CD4-positive, alpha-beta T cell (primary cell): ENCODE results near the gene LRRC14B. TPM values are rescaled to one million over a fixed set of nuclear protein-coding genes. Genes with fewer than 3 reads are reported as not detected.

Experiments used
- ATAC-seq: fragments of 200-7000 bp; cut with Tn5 transposase; one replicate; pipeline ENCODE4 v1.10.0; 2022; ENCODE audit warnings: mild to moderate bottlenecking; ENCODE audit not compliant: poor library complexity
- CTCF ChIA-PET: fragments of 350-600 bp; sonication (Branson Sonifier 250); formaldehyde crosslinking; loops from one replicate; lab custom pipeline; 2021; ENCODE audit warnings: antibody characterized with exemption, inconsistent platforms; lab: Charles Lee
- POLR2A ChIA-PET: fragments of 350-600 bp; sonication (Branson Sonifier 250); formaldehyde crosslinking; loops from one replicate; lab custom pipeline; 2021; ENCODE audit warnings: antibody characterized with exemption, inconsistent platforms; lab: Charles Lee
- DNase-seq, 14 experiments: peaks; one replicate each; pipeline ENCODE4 v3.0.0-alpha.2; 2013 to 2020; ENCODE audit warnings: mixed read lengths in 2 of 14
- H3K27ac ChIP-seq, 2 donors: one replicate each; pipeline versions ENCODE4 v1.5.1 to v1.7.0; 2013; ENCODE audit warnings: low read length in 2 of 2, low read depth in 1 of 2, mild to moderate bottlenecking in 1 of 2
- H3K27me3 ChIP-seq, 2 experiments: 1 replicate in 1 of 2; 2 replicates in 1 of 2; pipeline versions ENCODE4 v1.6.1 to v1.7.0; 2013; ENCODE audit warnings: low read length in 2 of 2, control low read depth in 1 of 2, mild to moderate bottlenecking in 1 of 2, moderate library complexity in 1 of 2; ENCODE audit not compliant: insufficient read depth in 2 of 2, control insufficient read depth in 1 of 2
- H3K36me3 ChIP-seq: one replicate; pipeline ENCODE4 v1.6.1; 2013; ENCODE audit warnings: low read length, control low read depth; ENCODE audit not compliant: insufficient read depth
- H3K4me1 ChIP-seq: one replicate; pipeline ENCODE4 v1.6.1; 2013; ENCODE audit warnings: low read length, control low read depth; ENCODE audit not compliant: insufficient read depth
- H3K4me3 ChIP-seq: one replicate; pipeline ENCODE4 v1.5.1; 2013; ENCODE audit warnings: mild to moderate bottlenecking, low read length, moderate library complexity
- H3K9me3 ChIP-seq, 2 experiments: 1 replicate in 1 of 2; 2 replicates in 1 of 2; pipeline versions ENCODE4 v1.6.1 to v1.7.0; 2013; ENCODE audit warnings: low read length in 2 of 2, mild to moderate bottlenecking in 2 of 2, control low read depth in 1 of 2, moderate library complexity in 1 of 2; ENCODE audit not compliant: control insufficient read depth in 1 of 2, insufficient read depth in 1 of 2
- H3K27ac Mint-ChIP-seq: one replicate; pipeline ENCODE4 v1.8.0; 2020; ENCODE audit warnings: mixed read lengths
- H3K27me3 Mint-ChIP-seq: one replicate; pipeline ENCODE4 v1.8.0; 2021; ENCODE audit warnings: mixed read lengths
- H3K36me3 Mint-ChIP-seq: one replicate; pipeline ENCODE4 v1.8.0; 2021; ENCODE audit warnings: low read depth, mixed read lengths
- H3K4me1 Mint-ChIP-seq: one replicate; pipeline ENCODE4 v1.8.0; 2021; ENCODE audit warnings: low read depth, mixed read lengths
- H3K4me3 Mint-ChIP-seq: one replicate; pipeline ENCODE4 v1.8.0; 2020; ENCODE audit warnings: mild to moderate bottlenecking, mixed read lengths
- H3K9me3 Mint-ChIP-seq: one replicate; pipeline ENCODE4 v1.8.0; 2020; ENCODE audit warnings: mixed read lengths
- intact Hi-C, 2 experiments: fragments of 100-400 bp; cut with DNase I in 1 of 2; cut with micrococcal nuclease in 1 of 2; formaldehyde crosslinking; loops; one replicate each; pipeline versions ENCODE4 v1.15.1 to v1.9.0; 2023 to 2025; cut with DNase I, micrococcal nuclease
- total RNA-seq, 174 experiments: library from RNA in 2 of 174; stranded (reverse) in 2 of 174; gene quantifications; one replicate each; pipeline ENCODE4 v1.2.3 and lab custom pipeline; 2021 to 2026
- TF ChIP-seq, protein P1 (sequence below): fragments of 200-600 bp; IDR thresholded peaks from one replicate; pipeline ENCODE4 v1.8.0; 2022; ENCODE audit warnings: antibody characterized with exemption, mild to moderate bottlenecking

LRRC14B gene
- total RNA-seq, 2 experiments from 2014 or later = 0.14 TPM; not detected in 1

DNA sequence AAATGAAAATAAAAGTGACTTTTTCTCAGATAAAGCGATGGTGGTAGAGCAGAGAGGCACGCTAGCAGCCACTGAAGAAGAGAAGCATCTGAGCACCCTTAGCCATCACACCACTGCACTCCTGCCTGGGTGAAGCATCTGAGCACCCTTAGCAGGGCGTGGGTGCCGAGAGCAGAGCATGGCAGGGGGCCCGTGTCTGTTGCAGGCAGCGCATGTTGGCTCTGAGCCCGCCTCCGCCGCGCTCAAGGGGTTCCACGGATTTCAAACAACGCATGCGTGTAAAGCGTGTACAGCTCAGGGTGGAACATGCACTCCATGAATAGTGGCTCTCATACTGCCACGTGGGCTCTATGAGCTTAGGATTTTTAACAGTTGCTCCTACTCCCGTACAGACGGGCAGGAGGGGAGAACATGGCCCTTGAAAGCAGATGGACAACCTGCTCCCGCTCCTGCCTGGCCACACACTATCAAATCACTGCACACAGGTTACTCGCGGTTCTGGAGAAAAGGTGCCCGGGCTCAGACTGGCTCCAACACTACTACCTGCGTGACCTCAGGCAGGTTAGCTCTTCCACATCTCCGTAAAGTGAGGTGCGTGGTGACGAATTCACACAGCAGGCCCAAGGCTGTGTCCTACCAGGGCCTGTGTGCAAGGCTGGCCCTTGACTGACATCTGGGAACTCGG lies 12.1 kb downstream of the LRRC14B start:
- H3K27ac ChIP-seq = no peak overlapping the region
- H3K27me3 ChIP-seq = no peaks in the 10 kb centered on the region
- H3K4me3 Mint-ChIP-seq = no peak overlapping the region
- peaks cover 43% of the 10 kb centered on the region for H3K36me3 ChIP-seq
- CTCF ChIA-PET = no interaction called here
- no peak for DNase-seq
- TF ChIP-seq, protein P1, sequence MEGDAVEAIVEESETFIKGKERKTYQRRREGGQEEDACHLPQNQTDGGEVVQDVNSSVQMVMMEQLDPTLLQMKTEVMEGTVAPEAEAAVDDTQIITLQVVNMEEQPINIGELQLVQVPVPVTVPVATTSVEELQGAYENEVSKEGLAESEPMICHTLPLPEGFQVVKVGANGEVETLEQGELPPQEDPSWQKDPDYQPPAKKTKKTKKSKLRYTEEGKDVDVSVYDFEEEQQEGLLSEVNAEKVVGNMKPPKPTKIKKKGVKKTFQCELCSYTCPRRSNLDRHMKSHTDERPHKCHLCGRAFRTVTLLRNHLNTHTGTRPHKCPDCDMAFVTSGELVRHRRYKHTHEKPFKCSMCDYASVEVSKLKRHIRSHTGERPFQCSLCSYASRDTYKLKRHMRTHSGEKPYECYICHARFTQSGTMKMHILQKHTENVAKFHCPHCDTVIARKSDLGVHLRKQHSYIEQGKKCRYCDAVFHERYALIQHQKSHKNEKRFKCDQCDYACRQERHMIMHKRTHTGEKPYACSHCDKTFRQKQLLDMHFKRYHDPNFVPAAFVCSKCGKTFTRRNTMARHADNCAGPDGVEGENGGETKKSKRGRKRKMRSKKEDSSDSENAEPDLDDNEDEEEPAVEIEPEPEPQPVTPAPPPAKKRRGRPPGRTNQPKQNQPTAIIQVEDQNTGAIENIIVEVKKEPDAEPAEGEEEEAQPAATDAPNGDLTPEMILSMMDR = no peak
- H3K27ac Mint-ChIP-seq = no peak overlapping the region
- H3K4me3 ChIP-seq = no peak overlapping the region
- peaks cover 5% of the 10 kb centered on the region for H3K4me1 Mint-ChIP-seq
- no peak for ATAC-seq
- H3K9me3 ChIP-seq = no peaks in the 10 kb centered on the region
- intact Hi-C loops = no loop called here
- H3K36me3 Mint-ChIP-seq = peaks cover 58% of the 10 kb centered on the region
- POLR2A ChIA-PET = no interaction called here
- H3K27me3 Mint-ChIP-seq = no peaks in the 10 kb centered on the region
- H3K9me3 Mint-ChIP-seq = no peaks in the 10 kb centered on the region
- H3K4me1 ChIP-seq = no peaks in the 10 kb centered on the region

DNA sequence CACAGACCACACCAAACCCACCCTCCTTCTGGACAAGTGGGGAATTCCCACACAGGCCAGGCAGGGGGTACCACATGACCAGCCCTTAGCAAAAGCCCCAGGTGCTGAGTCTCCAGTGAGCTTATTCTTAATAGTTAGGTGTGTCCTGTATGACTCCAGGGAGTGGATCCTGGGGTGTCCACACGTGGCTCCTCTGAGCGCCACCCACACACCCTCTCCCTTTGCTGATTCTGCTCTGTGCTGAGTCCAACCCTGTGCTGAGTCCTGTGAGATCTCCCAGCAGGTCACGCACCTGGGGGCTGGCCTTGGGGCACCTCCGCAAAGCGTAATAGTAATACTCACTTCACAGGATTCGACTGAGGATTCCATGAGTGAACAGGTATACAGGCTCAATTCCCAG lies 12.7 kb downstream of the LRRC14B start:
- Mint-ChIP-seq H3K36me3 (peaks cover 58% of the 10 kb centered on the region), H3K4me1 (peaks cover 10% of the 10 kb centered on the region), H3K27ac (no peak overlapping the region), H3K9me3 (no peaks in the 10 kb centered on the region), H3K4me3 (no peak overlapping the region), H3K27me3 (no peaks in the 10 kb centered on the region)
- ChIA-PET POLR2A (no interaction called here), CTCF (no interaction called here)
- TF ChIP-seq, protein P1 = no peak
- Histone ChIP-seq H3K4me1 (no peaks in the 10 kb centered on the region), H3K27ac (no peak overlapping the region), H3K36me3 (peaks cover 43% of the 10 kb centered on the region), H3K27me3 (no peaks in the 10 kb centered on the region), H3K4me3 (no peak overlapping the region), H3K9me3 (no peaks in the 10 kb centered on the region)
- DNase-seq (no peak), ATAC-seq (no peak)
- intact Hi-C loops = no loop called here

- DNase-seq (no peak), ATAC-seq (no peak)
- Histone ChIP-seq H3K27me3 (no peaks in the 10 kb centered on the region), H3K9me3 (no peaks in the 10 kb centered on the region), H3K27ac (no peak overlapping the region), H3K36me3 (peaks cover 43% of the 10 kb centered on the region), H3K4me3 (no peak overlapping the region), H3K4me1 (no peaks in the 10 kb centered on the region)
- intact Hi-C loops = no loop called here
- Mint-ChIP-seq H3K27ac (no peak overlapping the region), H3K36me3 (peaks cover 58% of the 10 kb centered on the region), H3K4me1 (peaks cover 11% of the 10 kb centered on the region), H3K9me3 (no peaks in the 10 kb centered on the region), H3K4me3 (no peak overlapping the region), H3K27me3 (no peaks in the 10 kb centered on the region)
- CTCF ChIA-PET = no interaction called here
- TF ChIP-seq, protein P1 = no peak
- POLR2A ChIA-PET = no interaction called here
Observed at GRCh38 chr5:204462-204861, 13.2 kb downstream of the LRRC14B start.
